CD4-positive, alpha-beta T cell treated with Interleukin-6 at 100 ng/mL for 8 hours (primary cell): ENCODE measurements around the gene MAPKAP1.

Experiments
- DNase-seq: peaks from one replicate; pipeline ENCODE4 v3.0.0-alpha.2; 2020; ENCODE audit warnings: mixed read lengths, low spot score

MAPKAP1 gene

DNA sequence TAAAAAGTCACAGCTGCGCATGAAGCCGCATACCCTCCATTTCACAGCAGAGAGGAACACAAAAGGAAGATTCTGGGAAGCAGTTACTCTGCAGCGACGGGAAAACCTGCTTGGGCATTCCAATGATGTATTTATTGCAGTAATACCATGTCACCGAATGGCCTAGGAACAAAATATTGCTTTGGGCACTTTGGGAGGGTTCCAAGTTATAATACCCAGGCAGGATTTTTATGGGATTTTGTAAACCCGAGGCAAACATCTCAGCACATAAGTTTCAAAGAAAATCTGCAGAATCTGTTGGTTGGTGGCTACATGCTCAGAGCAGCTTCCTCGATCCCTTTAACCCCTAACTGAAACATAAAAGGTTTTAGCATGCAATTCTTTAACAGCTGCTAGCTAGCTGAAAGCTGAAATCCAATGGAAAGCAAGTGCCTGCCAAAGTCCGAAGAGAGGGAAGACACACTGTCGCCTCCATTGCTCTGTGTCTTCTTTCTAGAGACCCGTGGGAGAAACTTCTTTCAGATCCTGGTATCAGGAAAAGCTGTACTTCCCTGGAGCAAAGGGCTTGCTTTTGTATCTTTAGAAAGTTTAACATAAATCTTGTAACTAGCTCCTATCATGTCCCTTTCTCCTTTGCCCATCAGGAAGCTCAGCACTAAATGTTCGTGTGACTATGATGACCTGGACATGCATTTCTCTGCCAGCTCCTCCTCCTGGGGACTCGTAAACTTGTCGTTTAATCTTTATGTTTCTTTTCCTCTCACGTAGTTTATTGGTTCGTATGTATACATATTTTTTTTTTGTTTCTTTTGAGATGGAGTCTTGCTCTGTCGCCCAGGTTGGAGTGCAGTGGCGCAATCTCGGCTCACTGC is 195.0 kb downstream of the MAPKAP1 start:
- DNase-seq: no peak

DNA sequence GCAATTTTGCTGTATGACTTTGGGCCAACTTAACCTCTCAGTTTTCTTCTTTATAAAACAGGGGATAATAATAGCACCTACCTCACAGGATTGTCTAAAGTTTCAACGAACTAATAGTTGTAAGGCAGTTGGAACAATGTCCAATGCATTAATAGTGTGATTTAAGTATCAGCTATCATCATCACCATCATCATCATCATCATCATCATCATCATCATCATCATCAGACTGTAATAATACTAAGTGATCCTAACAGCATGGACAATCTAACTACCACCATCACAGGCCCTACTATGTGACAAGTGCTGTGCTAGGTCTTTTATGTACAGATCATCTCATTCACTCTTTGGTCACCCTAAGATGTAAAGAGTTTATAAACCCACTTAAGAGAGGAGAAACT is 196.0 kb downstream of the MAPKAP1 start:
- no peak for DNase-seq

DNA sequence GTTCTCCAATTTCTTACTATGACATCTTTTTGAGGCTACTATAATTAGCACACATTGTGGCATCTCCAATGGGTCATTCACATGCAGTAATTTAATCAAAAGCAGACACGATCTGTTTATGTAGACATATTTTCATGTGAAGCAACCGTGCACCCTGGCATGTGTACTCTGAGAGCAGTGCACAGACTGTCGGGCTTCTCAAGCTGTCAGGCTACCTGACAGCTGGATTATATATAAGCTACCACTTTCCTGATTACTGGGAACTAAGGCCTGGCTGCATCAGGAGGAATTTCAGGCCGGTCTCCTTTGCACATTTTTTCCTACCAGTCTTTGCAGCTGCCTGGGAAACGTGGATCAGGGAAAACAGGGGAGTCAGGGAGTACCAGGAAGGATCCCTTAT is 197.5 kb downstream of the MAPKAP1 start:
- no peak for DNase-seq

DNA sequence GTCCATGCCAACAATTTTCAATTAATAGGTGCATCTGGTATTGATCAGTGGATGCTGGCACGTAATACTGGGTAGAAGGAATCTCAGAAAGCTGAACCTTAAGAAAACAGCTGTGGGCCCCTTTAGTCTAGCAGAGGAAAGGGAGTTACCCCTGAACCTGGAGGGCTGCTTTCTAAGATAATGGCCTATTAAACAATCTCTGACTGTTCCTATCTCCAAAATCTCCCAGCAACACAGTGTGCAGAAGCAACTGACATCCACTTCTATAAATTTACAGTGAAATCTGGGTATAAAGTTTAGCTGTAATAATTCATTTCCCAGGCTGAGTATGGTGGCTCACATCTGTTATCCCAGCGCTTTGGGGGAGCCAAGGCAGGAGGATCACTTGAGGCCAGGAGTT is 198.8 kb downstream of the MAPKAP1 start:
- DNase-seq: no peak

DNA sequence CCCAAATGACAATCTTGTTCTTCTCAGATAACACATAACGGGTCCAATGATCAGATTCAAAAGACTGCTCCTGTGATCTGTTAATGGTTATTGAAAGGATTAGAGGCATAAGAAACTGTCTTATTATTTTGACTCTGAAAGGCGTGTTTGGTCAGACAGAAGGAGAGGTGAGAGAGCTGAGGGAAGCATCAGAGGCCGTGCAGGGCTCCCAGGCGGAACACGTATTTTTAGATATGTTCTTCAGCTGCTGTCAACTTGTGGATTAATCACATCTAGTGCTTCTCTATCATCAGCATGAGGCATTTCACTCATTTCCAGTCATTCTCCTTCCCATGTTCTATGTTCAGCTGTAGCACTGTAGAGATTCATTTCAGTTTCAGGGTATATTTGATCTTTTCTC is 199.8 kb downstream of the MAPKAP1 start:
- no peak for DNase-seq

DNA sequence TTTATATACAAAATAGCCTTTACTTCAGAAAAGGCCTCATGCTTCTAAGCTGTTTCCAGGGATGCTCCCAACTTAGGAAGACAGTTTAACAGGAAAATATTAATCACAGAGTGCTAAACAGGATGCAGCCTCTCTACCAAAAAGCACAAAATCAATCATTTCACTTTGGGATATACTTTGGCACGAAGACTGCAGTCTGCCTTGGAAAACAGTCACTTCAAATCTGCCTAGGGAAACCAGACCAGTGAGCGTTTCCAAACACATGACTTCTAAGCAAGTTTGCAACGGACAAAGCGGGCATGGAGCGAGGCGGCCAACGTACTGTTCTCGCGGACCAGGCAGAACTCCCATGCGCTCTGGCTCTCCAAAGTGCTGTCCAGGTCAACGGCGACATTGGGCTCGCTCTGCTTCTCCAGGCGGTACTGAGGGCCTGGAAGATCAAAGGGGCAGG is 201.0 kb downstream of the MAPKAP1 start:
- no peak for DNase-seq

DNA sequence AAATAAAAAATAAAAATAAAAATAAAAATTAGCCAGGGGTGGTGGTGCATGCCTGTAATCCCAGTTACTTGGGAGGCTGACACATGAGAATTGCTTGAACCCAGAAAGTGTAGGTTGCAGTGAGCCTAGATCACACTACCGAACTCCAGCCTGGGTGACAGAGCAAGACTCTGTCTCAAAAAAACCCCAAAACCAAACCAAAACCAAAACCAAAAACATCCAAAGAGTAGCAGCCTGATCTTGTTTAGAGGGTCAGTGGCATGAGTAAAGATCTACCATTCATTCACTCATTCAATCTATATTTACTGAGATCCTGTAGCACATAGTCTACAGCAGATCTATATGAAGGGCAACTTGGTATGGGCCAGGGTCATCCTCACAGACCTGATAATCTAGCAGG is 202.4 kb downstream of the MAPKAP1 start:
- DNase-seq: no peak

DNA sequence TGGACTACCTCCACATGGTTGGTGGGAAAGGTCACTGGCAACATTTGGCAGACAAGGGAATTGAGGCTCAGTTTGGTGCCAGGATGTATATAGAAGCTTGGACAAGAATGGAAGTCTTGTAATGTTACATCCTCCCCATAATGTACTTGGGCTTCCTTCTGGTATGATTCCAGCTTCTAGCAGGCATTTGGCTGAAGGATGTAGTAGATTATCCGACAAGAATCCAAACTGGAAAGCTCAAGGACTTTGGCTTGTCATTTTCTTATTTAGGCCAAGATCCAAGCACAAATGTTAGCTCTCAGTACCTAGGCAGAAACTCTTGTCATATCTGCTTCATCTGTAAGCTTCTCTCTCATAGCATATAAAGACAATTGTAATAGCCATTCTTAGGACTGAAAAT is 209.1 kb downstream of the MAPKAP1 start:
- DNase-seq: no peak

DNA sequence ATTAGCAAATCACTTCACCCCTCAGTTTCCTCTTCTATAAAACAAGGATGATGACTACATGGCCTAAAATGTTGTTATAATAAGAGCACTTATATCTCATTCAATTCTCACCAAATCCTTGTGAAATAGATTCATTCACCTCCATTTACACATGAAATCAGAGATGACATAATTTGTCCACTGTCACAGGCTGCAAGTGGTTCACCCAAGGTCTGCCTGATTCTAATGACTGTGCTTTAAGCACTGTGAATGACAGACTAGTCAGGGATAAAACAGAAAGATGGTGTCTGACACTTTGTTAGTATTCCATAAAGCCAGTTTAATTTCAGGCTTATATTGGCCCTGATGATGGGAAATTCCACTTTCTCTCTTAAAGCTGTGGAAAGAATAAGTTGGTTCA is 209.5 kb downstream of the MAPKAP1 start:
- no peak for DNase-seq

DNA sequence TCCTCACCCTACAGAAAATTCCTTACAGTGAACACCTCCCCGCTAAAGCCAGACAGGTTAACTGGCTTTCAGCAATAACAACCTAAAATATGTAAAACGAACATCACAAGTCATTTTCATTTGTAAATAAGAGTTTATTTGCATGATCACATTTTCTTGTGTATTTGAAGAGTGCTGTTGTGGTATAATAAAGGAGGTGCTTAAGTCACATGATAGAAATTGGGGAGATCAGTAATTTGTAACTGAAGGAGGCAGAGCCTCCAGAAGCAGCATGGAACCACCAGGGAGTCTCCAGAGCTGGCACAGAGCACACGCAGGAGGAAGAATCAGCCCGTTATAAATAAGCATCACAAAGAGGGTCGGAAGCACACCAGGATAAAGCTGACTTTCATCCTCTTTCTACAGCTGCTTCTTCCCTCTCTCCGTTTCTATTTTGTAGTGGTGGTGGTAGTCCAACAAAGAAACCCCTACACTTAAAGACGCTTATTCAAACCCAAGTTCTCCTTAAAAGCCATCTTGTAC is 210.6 kb downstream of the MAPKAP1 start:
- no peak for DNase-seq

DNA sequence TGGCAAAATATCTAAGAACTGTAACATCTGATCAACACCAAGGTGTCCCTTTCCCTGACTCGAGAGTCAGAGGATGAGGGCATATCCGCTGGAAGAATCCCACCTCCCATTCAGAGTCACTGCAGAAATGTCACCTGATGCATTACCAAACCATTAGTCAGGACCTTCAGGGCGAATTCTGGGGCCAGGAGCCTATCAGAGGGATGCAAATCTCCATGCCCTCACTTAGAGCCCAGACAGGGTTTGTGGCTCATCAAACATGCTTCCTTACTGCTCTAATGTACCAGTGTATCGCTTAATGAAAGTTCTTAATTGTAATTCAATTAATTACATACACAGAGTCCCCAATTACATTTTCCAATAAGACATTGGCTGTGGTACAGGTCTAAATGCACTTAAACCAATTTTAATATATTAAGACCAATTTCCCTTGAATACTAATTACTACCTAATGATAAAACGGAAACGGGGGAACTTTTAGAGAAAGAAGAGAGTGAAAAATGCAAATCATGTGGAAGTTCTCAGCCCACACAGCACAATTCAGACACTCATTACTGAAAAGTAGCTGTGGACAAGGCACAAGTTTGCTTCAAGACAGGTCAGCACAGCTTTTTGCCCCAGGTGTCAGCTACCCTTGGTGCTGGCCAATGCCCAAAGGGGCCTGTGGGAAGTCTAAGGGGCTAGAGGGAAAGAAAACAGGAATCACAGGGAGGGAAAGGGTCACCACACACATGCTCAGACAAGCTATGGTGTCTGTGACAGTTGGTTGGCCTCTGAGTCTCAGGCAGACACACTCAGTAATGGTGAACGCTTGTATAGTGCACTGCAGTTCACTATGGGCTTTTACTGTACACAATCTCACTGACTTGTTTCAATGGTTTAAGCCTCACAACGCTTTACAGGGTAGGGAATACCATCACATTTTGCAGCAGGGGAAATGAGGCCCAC is 211.6 kb downstream of the MAPKAP1 start:
- no peak for DNase-seq

DNA sequence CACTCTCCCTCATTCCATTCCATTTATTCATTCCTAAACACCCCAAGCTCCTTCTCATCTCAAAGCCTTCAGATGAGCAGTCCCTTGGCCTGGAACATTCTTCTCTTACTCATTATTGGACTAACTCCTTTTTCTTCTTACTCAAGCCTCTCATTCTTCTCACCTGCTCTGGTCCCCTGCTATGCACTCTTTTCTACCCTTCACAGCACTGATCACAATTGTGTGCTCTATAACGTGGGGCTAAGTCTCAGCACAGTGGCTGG is 212.4 kb downstream of the MAPKAP1 start:
- DNase-seq: no peak

DNA sequence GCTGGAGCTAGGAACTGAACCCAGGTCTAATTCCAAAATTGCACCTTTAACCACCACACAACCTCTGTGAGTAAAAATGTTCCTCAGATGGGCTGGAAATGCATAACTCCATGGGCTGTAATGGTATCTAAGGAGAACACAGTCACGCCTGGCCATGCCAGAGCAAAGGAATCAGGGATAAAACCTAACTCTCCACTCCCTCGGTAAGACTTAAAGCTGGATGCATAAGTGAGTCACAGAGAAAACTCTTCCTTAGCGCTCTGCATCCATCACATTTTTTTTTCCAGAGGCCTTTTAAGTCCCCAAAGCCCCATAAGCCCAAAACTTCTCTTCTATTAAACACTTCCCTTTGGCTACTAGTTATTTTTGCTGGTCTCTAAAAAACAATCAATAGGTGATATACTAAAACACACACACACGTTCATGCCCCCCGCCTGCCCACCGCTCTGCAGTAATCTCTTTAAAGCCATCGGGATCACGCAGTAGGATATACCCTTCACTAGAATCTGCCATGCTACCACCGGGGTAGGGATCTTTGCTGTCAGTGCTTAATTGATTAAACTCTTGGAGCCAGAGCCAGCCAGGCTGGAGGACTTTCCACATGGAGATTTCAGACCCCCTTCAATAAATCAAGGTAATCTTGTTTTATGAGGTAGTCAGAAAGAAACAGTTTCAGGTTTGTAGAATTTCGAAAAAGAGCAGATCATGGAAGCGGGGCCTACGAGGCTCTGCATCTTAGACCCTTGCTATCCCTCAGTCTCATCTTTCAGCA is 212.9 kb downstream of the MAPKAP1 start:
- no peak for DNase-seq

DNA sequence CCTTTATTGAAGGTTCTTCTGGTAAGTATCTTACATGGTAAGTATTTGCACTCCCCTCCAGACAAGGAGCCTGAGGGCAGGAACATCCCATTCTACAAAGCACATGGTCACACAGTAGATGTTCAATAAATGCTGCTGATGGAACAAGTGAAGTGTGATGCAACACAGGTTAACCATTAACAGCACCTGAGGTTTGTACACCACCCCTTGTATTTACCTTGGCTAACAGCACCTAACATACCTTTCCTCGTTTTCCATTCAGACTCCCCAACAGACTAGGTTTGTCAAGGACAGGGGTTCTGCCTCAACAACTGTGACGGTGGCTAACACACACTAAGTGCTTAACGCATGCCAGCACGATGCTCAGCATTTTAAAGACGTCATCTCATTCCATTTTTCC is 213.6 kb downstream of the MAPKAP1 start:
- DNase-seq: no peak

DNA sequence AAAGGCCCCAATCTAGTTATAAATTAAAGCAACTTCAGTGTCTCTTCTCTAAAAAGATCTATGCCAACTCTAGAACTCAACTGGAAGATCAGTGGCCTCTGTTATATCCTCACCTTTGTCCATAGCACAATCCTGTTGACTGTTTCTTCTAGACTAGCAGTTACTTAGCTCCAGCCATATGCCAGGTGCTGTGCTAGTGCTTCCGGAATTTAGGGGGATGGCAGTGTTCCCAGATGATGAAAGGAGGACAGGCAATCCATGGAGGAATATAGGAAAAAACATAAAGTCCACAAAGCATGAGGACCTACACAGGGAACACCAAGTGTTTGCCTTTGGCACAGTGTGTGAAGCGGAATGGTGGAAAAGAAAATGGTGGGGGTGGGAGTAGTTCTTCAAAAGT is 214.3 kb downstream of the MAPKAP1 start:
- no peak for DNase-seq

DNA sequence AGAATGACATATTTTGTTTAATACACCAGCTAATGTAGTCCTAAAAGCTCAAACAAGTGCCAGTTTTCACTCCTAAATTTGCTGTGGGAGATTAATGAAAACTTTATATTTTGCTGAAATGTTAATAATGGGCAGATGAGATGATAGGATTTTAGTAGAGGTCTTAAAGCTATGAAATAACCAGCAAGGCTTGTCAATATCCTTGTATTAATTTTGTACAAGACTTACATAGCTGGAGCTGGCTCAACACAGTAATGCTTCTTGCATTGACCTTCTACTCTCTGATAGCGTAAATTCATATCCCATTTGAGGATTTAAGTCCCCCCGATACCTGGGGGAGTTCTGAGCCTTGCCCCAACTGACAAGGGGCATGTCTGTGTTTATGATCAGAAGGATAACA is 219.2 kb downstream of the MAPKAP1 start:
- no peak for DNase-seq

DNA sequence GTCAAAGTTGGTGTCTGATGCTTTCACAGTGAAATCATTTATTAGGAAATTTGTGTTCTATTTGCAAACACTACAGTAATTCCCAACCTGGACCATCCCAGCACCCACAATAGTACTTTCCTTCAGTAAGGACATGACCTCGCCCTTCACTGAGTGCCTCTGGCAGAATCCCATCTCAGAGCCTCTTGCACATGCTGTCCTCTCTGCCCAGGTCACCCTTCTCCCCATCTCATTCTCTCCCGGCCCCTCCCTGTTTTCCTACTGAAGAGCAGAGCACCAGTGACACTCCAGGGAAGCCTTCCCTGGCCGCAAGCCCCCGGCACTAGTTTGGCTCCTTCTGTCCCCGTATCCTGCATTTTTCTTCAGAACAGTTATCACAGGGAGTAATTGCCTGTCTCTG is 220.4 kb downstream of the MAPKAP1 start:
- no peak for DNase-seq

DNA sequence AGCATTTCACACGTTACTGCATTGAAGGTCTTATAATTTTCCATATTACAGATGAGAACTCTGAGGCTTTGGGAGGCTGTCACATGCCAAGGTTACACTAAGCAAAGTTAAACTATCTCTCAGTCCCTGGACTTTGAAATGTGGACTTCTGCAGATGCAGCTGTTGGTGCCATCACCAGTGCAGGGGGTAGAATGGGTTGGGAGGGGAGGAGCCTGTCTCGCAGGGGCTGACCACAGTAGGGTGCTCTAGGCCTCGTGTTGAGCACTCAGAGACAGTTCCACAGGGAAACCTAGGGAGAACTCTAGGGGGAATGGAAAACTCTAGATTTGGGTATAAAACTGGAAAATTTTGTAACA is 220.9 kb downstream of the MAPKAP1 start:
- no peak for DNase-seq

DNA sequence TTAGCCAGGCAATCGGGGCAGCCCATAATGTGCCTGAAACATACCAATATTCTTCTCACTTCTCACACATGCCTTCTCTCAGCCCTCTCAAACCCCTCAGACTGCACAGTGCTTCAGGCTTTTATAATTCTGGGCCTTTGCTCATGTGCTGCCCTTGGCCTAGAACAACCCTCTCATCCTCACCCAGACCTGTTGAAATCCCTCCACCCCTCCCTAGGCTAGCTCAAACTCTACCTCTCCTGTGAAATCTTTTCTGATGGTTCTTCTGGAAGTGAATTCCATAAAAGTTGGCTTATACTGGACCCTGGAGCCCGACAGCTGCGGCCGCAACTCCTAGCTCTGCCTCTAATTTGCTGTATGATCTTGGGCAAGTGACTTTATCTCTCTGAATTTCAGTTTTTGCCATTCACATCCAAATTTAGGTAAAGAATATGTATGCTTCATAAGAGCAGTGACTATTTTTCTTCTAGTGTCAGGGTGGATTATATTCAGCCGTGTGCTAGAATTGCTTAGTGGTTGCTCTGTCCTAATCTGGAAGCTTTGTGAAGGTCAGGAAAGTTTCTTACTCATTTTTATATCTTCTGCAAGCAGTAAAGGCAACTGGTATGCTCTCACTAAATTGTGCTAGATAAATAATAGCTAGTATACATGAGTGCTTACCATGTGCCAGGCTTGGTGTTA is 221.4 kb downstream of the MAPKAP1 start:
- DNase-seq: no peak

DNA sequence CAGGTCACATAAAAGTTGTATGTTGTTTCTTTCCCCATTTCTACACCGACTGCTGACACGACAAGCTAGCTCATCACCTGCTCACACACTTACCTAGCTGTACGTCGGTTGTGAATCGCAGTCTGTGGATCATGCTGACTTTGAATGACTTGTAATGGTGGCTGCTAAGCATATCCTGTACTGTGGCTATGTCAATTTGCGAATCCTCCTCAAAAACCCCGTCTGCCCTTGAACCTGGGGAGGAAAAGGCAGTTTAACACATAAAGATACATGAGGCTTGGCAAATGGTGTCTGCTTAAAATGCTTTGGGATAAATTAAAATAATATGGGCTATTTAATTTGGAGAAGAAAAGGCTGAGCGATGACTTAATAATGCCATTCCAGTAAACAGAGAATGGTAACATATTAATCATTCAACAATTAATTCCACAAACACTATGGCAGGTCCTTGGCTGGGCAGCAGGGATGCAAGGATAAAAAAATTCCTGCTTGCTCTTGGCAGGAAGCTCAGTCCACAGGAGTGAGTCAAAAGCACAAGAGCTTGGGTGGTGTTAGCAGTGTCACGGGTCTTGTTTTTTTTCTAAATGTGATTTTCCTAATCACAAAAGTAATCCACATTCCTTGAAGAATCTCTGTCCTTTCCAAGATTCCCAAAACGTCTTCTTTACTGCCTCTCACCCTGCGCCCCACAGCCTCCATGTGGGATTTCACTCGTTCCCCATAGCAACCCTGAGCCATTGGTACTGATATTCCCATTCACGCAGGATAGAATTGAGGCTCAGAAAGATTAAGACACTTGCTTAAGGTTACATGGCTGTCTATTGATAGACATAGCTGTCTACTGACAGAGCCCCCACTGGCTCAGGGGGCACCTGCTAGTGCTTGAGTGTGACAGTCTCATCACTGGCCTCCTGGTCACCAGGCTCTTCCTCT is 222.4 kb downstream of the MAPKAP1 start:
- no peak for DNase-seq

DNA sequence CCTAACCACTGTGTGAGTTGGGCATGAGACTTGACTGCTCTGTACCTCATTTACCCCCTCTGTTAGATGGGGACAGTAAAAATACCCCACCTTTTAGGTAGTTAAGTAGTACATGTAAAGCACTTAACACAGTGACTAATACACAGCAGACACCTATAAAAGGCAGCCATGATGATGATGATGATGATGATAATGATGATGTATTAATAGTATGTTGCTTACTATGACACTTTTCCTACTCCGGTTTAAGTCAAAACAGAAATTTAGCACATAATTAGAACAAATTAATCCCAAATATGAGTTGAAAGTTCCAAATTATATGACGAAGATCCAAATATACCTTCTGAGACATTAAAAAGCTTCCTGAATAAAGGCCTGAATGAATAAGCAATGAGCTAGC is 223.3 kb downstream of the MAPKAP1 start:
- DNase-seq: no peak
